G401.6 (cell line): ENCODE results near the gene BAIAP2L2.
"Not testable (repeated sequence)": the region's sequence is repeated elsewhere in the genome, so short reads cannot be mapped to it uniquely, and the experiment has no call there.

ENCODE experiments used
- FAIRE-seq: peaks from 2 replicates; lab custom pipeline; 2012; peaks lifted over from hg19 to GRCh38; lab: Jason Lieb, UNC

The BAIAP2L2 gene

DNA sequence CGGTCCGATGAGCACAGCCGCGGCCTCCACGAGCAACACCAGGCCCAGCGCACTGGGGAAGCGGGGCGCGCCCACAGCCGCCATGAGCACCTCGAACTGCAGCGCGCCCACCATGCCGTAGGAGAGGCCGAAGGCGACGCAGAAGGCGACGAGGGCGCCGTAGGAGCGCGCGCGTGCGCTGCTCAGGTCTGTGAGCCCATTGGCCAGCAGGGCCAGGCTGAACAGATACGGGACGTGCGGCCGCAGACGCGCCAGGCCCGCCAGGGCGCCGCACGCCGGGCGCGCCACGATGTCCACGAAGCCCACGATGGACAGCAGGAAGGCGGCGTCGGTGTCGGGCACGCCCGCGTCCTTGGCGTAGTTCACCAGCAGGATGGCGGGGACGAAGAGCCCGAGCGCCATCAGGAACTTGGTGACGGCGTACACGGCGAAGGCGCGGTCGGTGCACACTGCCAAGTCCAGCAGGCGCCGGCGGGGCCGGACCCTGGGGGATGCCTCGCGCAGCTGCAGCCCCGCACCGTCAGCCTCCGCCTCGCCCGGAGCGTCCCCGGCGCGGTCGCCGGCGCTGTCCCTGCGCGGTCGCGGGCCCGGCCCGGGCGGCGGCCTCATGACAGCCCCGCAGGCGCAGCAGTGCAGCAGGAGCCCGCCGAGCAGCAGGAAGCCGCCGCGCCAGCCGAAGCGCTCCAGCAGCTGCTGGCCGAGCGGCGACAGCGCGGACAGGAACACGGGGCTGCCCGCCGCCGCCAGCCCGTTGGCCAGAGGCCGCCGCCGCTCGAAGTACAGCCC is 29.4 kb downstream of the BAIAP2L2 start:
- FAIRE-seq = no peak

DNA sequence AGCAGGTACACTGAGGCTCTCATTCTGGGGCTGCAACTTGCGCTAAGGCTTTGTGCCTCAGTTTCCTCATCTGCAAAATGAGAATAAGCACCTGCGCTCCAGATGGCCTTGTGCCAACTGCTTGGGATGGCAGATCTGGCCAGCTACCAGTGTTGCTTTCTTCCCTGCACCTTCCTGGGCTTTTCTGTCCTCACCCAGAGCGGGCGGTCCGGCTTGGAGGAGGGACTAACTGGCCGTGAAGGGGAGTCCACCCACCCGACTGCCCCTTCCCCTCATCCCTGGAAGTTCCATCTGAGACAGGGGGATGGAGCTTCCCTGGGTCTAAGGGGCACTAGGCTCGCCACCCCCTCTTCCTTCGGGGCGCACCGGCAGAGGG is 30.0 kb downstream of the BAIAP2L2 start:
- no peak for FAIRE-seq

GRCh38 chr22:38079804-38080203 is 30.7 kb downstream of the BAIAP2L2 start:
- no peak for FAIRE-seq

DNA sequence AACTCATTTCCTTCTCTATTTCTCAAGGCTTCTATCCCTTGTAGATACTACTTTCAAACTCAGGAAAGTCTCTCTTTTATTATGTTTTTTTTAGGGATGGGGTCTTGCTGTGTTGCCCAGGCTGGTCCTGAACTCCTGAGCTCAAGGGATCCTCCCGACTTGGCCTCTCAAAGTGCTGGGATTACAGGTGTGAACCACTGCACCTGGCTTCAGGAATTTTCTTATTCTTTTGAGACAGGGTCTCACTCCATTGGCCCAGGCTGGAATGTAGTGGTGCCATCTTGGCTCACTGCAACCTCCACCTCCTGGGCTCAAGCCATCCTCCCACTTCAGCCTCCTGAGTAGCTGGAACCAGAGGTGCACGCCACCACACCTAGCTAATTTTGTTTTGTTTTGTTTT is 31.3 kb downstream of the BAIAP2L2 start:
- FAIRE-seq = not testable (repeated sequence)

DNA sequence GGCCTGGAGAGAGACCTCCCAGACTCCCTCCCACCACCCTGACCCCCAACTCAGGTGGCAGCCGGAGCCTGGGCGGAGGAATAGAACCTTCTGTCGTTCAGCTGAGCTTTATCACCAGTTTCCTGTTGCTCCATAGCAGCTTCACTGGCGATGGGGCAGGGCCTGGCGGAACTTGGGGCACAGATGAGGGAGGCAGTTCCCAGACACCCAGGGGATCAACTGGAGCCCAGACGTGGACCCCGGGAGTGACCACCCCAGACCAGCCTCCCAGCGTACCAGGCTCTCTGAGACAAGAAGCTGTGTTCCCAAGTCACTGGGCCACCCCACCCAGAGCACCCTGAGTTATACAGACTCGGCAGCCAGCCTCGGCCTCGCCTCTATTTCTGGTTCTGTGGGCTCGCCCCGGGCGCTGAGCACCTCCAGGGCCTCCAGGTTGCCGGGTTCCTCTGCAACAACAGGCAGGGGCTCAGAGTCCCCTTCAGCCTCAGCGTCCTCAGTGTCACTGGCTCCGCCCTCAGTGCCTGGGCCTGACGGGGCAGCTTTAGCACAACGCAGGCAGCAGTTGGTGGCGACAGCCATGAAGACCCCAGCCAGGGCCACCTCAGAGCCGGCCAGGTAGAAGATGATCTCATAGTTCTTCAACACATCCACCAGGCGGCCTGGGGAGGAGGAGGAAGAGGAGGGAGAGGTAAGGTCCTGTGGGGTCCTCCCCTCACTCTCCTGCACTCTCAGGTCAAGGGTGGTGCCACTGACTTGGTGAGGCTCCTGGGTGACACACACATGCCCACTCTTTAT is 32.2 kb downstream of the BAIAP2L2 start:
- no peak for FAIRE-seq

GRCh38 chr22:38077595-38077994 is 32.9 kb downstream of the BAIAP2L2 start:
- FAIRE-seq = no peak

DNA sequence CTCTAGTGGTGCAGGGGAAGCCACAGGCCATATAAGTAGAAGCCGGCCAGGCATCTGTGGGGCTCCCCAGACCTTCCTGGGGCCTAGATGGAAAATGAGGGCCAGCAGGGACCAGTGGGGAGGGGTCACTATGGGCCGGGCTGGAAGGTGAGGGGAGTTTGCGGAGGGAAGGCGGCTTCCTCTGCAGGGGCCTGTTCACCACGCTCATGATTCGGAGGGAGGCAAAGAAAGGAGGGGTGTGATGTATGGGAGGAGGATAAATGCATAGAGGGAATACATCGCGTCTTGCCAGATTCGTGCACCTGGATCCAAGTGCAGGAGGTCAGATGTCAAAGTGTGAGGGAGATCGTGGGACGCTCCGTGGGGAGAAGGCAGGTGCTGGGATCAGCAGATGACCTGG is 33.4 kb downstream of the BAIAP2L2 start:
- no peak for FAIRE-seq

- no peak for FAIRE-seq
Measured at GRCh38 chr22:38075961-38076360, 34.5 kb downstream of the BAIAP2L2 start.

- FAIRE-seq = no peak
Measured at GRCh38 chr22:38075105-38075825, 35.2 kb downstream of the BAIAP2L2 start.

GRCh38 chr22:38074181-38075104 is 36.0 kb downstream of the BAIAP2L2 start:
- FAIRE-seq = no peak

DNA sequence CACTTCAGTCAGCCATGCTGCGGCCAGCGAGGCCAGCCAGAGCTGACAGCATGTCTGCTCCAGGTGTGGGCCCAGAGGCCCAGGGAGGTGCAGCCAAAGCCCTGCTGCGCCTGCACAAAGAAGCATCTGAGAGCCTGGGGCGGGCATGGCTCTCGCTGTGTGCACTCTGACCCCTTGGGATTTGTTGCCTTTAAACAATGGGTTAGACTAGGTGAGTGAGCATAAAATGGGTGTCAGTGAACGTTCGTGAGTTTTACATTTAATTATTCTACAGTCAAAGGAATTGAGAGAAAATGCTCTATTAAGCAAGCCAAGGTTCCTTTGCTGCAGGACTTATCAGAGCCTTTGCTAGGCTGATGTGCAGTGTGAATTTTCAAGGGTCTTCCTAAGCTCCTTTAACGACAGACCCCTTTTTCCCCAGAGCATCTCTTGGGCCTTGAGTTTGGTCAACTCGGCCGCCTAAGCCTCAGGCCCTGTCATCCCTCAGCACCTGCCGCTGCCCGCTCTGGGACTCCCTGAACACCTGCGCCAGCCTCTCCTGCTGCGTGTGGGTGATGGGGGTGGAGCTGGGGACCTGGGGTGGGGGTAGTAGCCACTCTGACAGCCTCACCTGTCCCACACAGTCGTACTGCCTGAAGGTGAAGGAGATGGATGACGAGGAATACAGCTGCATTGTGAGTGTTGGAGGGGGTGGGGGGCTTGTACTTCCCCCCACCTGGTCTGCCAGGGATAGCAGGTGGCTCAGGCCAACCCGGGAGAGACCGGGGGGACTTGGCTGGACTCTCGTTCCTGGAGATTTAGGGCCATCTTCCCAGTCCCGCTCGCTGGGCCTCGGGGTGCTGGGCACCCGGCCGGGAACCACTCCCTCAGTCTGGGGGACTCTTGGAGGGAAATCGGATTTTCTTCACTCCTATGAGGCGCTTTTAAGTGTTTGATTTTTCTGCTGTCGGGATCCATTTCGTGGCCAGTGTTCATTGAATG is 37.0 kb downstream of the BAIAP2L2 start:
- FAIRE-seq = no peak

- no peak for FAIRE-seq
Measured at GRCh38 chr22:38072322-38073149, 37.9 kb downstream of the BAIAP2L2 start.

DNA sequence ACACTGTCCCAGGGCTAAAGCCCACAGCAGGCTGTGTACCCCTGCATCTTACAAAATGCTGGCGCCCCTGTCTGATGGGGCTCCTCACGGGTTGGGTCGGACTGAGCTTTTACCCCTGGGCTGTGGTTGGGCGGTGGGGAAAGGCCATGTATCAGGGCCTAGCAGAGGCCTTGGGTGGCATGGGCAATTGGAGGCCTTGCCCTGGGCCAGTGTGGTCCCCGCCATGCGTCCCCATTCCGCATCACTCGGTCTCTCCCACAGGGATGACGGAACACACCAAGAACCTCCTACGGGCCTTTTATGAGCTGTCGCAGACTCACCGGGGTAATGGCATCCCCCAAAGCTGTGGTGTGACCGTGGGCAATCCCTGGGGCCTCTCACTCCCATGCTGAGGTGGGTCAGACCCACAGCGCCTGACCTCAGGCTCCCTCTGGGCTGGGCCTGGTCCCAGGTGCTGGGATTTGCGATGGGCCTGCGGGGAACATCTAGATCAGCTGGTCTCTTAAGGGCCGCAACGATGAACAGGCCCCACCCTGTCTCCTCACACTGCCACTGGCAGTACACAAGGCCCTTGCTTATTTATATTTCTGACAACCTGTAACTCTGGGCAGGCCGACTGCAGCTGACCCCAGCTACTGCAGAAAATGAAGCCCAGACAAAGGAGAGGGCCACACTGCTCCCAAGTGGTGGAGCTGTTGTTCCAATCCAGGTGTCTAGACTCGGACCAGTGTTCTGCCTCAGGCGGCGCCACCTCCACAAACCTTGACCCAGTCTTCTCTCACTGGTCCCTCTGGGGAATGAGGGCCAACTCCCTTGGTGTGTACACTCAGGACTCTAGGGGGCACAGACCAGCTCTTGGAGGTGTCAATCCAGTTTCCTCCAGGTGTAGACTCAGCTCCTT is 38.8 kb downstream of the BAIAP2L2 start:
- FAIRE-seq = no peak

DNA sequence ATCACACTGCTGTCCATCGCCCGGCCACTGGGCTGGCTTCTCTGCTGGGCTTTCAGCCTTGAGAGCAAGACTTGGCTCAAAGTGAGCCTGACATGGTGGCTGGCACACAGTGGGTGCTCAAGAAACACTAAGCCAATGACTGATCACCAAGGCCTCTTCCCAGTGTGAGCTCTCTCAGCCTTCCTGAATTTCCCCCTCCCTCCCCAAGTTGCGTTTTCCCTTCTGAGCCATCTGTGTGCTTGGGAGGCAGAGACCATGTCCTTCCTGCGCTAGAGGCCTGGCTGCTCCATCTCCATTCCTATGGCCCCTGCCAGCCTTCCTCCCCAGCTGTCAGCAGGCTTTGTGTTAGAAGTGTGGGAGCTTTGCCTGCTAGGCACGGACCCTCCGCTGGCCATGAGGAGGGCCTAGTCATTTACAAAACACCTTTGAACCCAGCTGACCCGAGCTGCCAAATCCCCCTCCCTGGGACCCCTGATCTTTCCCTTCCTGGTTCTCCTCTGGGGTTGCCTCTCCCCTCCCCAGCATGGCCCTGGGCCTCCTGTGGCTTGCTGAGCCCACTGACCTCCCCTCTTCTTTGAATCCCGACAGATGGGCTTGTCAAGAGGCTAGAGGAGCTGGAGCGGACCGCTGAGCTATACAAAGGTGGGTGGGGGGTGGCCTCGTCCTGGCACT is 40.1 kb downstream of the BAIAP2L2 start:
- no peak for FAIRE-seq

DNA sequence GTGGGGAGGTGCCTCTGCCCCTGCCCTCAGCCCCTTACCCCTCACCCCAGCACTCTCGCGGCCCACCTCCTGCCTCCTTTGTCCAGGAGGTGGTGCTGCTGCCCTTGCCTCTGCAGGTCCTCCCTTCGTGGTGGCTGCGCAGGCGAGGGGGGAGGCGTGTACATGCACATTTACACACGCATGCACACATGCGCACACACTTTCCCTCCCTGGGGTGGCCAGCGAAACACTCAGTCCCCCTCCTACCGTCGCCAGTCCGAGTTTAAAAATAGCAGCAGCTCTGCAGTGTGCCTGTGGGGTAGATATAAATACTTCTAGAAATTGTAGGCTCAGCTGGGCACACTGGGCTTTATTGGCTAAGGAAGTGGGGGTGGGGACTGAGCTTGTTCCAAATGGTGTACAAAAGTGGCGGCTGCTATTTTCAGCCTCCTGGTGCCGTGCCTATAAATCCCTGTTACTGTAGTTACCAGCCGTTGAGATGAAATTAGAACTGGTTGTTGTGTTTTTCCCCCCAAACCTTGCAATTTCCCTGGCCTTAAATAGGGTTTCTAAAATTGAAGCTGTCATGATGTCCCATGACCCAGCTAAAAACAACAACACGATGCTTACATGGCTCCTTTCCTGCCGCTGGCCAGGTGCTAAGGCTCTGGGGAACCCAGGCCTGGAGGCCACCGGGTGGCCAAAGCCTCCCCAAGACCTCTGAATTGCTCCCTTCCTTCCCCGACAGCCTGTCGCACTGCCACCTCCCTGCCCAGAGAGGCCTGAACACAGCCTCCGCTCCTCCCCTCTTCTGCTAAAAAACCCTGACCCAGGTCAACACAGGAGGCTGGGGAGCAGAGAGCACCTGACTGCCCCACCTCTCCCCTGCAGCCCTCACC is 40.9 kb downstream of the BAIAP2L2 start:
- no peak for FAIRE-seq

- FAIRE-seq = no peak
Measured at GRCh38 chr22:38068641-38069371, 41.7 kb downstream of the BAIAP2L2 start.
